Measurements from ENCODE around the gene CD247.

GRCh38 chr1:167543199-167543990 is 25.1 kb upstream of the CD247 start:
- no peak for TF ChIP-seq EZH2 (IDR thresholded peaks at IDR 0.05; ENCODE audit: borderline replicate concordance)
- no peak for TF ChIP-seq CTCF (IDR thresholded peaks at IDR 0.05; ENCODE audit: poor library complexity)
- TF ChIP-seq EZH2phosphoT487 (IDR thresholded peaks at IDR 0.05; ENCODE audit: low read depth, severe bottlenecking, unreplicated experiment): no peak
